HG03108 (cell line): ENCODE results near the gene TNFRSF1B.

Experiments used
- ATAC-seq: cut with Tn5 transposase; IDR thresholded peaks from one replicate; pipeline ENCODE4 v1.9.1; 2021; ENCODE audit warnings: moderate library complexity; ENCODE audit not compliant: unreplicated experiment

TNFRSF1B gene

DNA sequence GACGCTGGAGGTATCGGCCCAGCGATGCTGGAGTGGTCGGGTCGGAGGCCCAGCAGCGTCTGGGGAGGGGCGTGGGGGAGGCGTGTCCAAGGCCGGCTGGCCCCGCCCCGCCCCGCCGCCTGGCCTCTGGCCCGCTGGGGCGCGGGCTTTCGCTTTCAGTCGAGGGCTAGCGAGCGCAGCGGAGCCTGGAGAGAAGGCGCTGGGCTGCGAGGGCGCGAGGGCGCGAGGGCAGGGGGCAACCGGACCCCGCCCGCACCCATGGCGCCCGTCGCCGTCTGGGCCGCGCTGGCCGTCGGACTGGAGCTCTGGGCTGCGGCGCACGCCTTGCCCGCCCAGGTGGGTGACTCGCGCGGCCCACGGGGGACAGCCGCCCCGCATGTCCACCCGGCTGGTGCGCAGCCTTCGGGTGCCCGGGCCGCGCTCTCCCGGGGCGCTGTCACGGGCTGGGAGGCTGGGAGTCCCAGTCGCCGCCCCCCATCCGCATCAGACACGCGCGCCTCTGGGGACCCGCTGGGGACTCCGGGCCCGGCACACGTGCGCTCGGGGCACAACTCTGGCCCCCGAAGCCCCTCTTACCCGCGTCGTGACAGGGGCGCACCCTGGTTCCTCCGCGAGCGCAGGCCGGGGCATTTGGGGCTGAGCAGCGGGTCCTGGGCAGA lies at the start of gene TNFRSF1B:
Gene TNFRSF1B, plus strand, starts transcription at position 158 of the 659 bp plus-strand sequence. Its CDS starts 101 bp downstream, at position 259.
- peak; percentile 34 for ATAC-seq

DNA sequence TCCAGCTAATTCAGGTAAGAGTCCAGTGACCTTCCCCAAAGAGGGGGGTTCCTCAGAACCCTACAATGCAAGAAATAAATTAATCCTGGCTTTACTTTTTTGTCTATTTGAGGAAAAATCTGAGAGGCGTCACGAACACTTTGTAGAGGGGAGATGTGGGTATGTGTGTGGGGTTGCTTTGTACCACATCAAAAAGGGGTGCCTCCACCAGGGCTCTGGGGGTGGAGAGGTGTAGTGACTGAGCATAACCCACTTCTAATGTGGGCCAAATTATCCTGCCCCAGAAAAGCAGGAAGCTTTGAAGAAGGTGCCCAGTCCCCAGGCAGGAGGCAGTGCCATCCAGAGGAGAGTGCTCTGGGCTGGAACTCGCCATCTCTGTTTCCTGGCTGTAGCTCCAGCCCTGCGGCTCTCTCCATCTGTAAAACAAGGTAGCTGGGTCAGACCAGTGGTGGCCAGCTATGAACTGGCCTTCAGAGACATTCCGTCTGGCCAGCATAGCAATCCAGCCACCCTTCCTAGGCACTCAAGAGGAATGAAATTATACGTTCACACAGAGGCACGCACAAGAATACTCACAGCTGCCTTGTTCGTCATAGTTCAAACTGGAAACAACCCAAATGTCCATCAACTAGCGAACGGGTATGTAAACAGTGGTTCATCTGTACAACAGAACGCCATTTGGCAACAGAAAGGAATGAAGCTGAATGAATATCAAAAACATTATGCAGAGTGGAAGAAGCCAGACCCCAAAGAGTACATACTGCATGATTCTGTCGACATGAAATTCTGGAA lies 45.4 kb upstream of the TNFRSF1B start:
- no peak for ATAC-seq

DNA sequence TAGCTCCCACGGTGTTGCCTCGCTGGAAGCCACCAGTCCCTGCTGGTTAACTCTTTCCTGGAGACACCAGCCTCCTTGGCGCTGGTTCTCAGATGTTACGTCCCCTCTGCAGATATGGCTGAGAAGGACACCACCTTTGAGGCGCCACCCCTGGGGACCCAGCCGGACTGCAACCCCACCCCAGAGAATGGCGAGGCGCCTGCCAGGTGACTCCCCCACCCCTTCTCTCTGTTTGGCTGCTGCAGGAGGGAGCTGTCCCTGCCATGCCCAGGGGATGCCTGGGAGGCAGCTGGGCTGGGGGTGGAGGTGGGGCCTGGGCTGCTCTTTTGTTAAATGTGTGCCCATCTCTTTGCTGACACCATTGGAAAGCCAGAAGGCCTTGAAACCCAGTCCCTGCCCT lies 43.6 kb upstream of the TNFRSF1B start:
- no peak for ATAC-seq

DNA sequence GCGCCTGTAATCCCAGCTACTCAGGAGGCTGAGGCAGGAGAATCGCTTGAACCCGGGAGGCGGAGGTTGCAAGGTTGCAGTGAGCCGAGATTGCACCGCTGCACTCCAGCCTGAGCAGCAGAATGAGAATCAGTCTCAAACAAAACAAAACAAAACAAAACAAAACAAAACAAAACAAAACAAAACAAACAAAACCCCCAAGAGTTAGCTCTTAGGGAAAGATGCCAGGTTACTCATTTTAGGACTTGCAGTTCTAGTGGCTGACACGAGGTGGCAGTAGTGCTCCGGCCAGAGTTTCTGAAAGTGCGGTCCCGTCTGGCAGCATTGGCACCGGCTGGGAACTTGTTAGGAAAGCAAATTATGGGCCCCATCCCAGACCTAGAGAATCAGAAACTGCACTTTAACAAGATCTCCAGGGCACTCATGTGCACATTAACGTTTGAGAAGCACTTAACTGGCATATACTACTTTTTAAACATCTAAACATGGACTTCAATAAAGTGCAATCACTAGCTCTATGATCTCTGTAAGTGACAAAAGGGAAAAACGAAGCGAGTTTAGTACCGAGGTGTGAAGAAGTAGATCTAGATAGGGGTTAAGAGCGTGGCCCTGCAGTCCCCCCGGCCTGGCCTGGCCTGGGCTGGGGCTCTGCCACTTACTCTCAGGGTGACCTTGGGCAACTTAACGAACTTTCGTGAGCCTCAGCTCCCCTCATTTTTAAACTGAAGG lies 41.9 kb upstream of the TNFRSF1B start:
- ATAC-seq: no peak

DNA sequence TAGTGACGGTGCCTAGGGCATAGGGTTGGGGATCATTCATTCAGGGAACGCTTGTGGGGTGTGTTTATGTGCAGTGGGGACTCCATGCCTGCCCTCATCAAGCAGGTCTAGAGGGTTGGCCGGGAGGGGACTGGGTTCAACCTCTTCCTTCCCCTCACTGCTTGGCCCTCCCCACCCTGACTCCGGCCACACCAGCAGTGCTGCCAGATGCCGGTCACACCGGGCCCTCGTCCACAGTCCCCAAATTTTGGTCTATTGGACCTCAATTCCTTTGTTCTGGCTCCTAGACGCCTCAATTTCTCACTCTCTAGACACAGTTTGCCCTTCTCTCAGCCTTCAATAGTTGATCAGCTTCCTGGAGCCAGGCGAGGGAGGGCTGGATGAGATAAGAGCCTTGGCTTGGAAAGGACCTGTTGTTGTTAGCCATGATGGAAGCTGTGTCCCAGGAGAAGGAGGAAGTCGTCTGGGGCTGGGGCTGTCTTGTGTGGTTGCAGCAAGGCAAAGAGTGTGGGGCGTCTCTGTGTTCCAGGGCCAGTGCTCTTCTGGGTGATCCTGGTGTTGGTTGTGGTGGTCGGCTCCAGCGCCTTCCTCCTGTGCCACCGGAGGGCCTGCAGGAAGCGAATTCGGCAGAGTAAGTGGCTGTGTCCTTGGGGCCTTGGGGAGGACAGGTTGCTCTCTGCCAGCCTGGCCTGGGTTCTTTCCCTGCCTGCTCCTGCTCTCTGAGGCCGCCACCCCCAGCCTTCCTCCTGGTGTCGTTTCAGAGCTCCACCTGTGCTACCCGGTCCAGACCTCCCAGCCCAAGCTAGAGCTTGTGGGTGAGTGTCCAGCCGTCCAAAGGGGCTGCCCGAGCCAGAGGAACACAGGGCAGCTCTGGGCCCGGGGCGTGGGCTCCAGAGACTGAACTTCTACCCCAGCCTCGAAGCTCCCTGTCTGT lies 41.1 kb upstream of the TNFRSF1B start:
- ATAC-seq: no peak

DNA sequence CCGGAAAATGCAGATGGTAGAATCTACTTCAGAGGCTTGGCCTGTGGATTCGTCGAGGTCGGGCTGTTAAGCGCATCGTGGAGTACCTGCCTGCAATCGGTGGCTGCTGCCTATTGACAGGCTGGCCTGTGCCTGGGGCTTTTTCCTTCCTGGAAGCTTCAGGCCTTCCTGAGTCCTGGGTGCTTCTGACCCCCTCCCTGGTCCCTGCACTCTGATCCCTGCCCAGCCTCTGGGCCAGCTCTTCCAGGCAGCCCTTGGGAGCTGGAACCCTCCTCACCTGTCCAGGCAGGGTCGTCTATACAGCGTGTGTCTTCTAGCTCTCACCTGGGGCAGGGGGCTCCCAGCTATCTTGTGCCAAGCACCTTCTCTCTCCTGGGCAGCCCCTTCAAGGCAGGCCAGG lies 40.0 kb upstream of the TNFRSF1B start:
- no peak for ATAC-seq

DNA sequence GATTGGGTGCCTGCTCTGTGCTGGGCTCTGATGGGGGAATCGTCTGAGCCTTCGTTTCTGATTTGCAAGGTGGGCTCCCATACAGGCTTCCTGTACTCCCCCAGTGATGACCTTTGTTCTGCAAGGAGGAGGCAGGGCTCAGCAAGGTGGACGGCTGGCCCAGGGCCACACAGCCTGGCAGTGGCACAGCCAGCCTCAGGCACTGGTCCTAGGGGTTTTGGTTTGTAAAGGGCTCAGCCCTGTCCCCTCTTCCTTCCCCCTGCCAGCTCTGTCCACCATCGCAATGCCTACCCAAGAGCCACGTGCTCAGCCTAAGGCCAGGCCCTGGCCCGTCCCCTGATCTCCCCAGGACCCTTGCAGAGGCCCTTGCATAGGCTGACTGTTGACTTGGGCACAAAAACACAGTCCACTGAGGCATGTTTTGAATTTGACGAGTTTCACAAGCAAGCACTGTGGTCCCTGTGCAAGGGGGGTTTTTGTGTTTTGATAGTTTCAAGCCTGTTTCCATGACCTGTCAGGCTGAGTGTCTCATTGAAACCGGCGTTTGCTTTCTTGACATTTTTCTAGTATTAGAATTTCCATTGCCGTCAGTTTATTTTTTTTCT lies 39.5 kb upstream of the TNFRSF1B start:
- ATAC-seq: no peak

DNA sequence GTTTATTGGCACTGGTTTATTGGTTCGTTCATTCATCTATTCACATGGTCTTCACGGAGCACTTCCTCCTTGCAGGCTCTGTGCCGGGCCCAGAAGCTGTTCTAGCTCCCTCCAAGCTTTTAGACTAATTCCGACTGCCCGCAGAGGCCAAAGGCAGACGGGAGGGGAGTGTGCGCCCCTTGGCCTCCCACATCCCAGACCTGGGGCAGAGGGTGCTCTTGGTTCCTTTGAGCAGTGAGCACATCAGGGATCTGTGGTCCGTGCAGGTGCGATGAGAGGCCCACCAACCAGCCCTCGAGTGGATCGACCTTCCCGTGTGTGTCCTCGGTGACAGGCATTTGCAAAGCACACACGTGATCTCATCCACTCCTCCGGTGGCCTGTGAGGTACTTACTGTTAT lies 38.7 kb upstream of the TNFRSF1B start:
- ATAC-seq: no peak

DNA sequence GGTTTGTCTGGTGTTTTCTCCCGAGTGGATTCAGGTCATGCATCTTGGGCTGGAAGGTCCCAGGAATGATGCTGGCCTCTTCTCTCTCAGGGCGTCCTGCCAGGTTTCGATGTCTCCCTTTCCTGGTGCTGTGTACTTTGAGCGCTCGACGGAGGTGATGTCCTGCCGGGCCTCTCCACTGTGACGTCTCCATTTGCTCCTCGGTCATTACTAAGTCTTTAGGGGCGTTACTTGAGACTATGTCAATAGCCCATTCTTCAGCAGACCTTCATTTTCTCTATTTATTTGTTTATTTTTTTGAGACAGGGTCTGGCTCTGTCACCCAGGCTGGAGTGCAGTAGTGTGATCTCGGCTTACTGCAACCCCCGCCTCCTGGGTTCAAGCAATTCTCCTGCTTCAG lies 37.2 kb upstream of the TNFRSF1B start:
- no peak for ATAC-seq

DNA sequence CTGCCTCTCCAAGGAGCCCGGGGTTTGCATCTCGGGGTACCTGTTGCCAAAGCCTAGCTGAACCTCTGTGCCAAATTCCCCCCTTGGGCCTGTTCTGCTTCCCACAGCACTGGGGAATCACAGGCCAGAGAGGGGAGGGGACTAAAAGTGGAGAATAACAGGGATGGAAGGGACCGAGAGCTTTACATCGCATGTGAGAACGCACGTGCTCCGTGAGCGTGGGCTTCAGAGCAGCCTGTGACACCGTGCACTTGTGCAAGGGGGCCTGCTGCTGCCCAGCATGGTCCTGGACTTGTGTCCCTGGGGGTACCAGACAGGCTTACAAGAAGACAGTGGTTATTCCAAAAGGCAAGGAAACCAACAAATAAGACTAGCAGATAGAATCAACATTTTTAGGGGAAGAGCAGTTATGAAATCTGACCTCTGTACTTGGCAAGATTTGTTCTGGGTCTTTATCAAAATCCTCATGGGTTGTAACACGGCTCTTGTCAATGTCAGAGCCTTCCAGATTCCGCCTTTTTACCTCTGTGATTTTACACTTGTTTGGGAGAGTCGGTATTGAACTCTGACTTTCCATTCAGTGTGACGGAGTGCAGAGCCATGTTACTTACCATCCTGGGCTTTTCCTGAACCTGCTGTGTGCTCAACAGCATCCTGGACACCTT lies 36.2 kb upstream of the TNFRSF1B start:
- ATAC-seq: no peak

DNA sequence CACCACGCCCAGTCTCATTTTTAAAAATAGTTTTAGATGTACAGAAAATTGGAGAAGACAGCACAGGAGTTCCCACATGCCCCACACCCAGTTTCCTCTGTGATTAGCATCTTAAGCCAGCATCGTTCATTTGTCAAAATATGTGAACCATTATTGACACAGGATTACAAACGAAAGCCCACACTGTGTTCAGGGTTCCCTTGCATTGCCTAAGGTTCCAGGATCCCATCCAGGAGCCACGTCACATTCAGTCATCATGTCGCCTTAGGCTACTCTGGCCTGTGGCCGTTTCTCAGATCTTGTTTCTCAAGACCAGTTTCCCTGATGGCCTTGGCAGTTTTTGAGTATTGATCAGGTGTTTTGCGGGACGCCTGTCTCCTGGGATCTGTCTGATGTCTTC lies 34.7 kb upstream of the TNFRSF1B start:
- ATAC-seq: no peak

DNA sequence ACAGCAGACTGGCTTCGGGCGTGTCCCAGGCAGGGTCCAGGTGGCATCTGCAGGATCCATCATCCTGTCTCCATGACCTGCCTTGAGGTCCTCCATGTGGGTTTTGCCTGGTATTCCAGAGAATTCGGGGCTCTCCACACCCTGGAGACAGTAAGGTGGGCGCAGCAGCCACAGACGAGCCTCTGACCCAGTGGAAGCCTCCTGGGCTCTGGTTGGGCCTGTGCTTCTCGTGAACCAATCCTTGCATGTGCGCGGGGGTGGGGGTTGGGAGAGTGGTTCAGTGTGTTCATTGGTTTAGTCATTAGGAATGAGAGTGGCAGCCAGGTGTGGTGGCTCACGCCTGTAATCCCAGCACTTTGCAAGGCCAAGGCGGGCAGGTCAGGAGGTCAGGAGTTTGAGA lies 32.1 kb upstream of the TNFRSF1B start:
- no peak for ATAC-seq

DNA sequence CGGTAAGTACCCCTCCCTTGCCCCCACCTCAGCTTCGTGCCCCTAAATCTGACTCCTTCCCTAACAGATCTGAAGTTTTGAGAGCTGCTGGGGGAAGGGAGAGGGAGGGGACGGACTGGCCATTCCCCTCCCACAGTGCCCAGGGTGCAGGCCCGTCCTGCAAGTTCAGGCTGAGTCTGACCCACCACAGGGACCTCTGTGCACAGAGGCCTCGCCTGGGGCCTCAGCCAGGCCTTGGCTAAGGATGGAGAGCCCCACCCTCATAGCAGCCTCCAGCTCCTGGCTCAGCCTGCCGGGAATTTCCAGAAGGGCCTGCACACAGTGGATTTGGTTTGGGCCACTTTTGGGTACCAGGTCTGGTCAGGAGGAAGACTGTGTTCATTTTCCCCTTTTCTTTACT lies 31.2 kb upstream of the TNFRSF1B start:
- ATAC-seq: no peak

DNA sequence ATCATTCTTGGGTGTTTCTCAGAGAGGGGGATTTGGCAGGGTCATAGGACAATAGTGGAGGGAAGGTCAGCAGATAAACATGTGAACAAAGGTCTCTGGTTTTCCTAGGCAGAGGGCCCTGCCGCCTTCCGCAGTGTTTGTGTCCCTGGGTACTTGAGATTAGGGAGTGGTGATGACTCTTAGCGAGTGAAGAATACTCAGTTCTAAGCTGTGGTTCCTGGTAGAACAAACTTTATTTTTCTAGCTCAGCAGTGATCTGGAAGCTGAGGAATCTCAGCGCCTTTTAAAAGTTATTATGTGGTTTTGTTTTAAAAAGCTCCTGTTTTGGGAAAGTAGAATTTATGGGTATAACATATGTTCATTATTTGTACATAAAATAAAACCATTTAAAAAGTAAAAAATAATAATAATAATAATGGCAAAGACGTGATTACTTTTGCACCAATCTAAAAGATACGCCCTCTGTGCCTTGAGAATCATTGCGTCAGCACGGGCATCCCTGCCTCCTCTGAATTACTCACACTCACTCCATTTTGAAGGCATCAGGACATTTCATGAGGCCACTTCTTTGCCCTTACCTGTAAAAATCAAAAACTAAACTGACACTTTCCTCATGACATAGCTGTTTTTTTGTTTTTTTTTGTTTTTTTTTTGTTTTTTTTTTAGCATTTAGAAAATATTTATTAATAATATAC lies 29.7 kb upstream of the TNFRSF1B start:
- ATAC-seq: no peak

DNA sequence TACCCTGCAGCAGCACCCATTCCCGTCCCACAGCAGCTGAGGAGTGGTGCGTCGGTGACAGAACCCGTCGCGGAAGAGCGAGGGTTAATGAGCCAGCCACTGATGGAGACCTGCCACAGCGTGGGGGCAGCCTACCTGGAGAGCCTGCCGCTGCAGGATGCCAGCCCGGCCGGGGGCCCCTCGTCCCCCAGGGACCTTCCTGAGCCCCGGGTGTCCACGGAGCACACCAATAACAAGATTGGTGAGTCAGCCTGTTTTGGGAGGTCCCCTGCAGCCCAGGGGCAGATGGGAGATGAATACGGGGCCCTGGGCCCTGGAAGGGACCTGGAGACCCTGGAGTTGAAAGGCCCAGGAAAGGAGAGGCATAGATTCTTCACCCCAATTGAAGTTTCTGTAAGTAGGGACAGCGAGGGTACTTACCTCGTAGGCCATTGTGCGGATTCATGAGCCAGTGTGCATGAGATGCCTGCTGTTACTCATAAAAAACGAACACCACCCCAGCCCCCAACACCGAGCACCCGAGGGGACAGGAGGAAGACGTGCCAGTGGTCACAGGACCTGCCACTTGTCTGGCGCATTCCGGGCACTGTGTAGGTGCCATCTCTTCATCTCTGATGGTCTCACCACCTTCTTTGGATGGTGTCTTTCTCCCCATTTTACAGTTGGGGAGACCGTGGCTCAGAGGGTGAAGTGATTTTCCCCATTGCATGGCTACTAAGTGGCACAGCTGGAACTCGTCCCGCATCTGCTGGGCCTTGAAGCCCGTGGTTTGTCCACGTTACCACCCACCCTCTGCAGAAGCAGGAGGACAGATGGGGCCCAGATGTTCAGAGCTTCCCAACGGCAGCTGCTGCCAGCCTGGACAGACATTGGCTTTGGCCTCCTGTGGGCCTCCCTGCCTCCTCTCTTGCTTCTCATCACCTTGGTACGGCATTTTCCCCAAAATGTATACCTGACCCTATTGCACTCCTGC lies 28.3 kb upstream of the TNFRSF1B start:
- no peak for ATAC-seq

DNA sequence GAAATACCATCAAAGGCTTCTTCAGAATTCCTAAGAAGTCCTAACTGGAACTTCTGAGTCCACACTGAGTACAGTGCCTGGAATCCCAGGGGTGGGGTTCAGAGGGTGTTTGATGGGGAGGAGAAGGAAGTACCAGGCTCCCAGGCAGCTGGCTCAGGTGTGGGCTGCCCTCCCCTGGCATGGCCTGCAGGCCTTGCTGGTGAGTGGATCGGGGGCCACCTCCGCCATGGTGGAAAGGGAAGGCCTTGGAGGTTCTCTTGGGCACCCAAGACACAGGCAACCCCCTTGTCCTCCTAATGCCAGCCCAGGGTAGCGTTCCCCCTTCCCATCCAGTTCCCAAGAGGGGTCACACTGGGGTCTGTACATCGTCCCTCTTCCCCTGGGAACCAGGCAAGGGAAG lies 26.8 kb upstream of the TNFRSF1B start:
- ATAC-seq: no peak

DNA sequence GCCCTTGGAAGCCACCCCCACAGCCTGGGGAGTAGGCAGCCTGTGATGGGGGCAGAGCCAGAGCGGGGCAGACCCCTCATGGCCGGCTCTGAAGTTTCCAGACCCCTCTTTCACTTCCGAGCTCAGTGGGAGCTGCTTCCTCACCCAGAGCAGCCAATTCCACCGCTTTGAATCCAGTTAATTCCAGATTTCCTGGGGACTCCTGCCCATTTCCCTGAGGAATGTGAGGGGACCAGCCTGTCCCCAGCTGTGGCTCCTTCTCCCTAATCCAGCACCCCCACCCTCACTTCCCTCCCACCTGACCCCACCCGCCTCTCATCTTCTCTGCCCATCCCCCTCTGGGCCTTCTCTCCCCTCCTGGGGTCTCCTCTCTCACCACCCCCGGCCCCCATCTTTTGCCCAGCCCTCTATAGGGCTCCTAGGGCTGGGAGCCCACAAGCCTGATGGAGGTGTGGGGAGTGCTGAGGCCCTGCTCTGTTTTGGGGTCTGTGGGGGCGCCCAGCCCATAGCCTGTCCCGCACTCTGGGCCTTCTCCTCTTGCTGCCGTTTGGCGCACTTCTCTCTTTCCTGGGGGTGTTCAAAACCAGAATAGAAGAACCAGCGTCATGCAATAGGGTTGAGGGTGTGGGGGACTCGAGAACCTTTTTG lies 26.2 kb upstream of the TNFRSF1B start:
- no peak for ATAC-seq
